IPS-20b (cell line): ENCODE measurements around the gene ANKRD35.

Experiments
- H3K27ac ChIP-seq: one replicate; pipeline ENCODE4 v1.5.1; 2013; ENCODE audit warnings: low read length
- H3K27me3 ChIP-seq: 2 replicates; pipeline ENCODE4 v1.6.1; 2013; ENCODE audit warnings: mild to moderate bottlenecking, low read length, inconsistent platforms; ENCODE audit not compliant: insufficient read depth
- H3K36me3 ChIP-seq: 2 replicates; pipeline ENCODE4 v1.6.1; 2013; ENCODE audit warnings: low read depth, mild to moderate bottlenecking, inconsistent platforms, low read length, moderate library complexity; ENCODE audit not compliant: insufficient read depth
- H3K4me1 ChIP-seq: 2 replicates; pipeline ENCODE4 v1.6.1; 2013; ENCODE audit warnings: mild to moderate bottlenecking, control low read depth, inconsistent platforms, low read length, moderate library complexity; ENCODE audit not compliant: insufficient read depth
- H3K4me3 ChIP-seq: 2 replicates; pipeline ENCODE4 v1.5.1; 2013; ENCODE audit warnings: mild to moderate bottlenecking, low read length, inconsistent platforms
- H3K9ac ChIP-seq: 2 replicates; pipeline ENCODE4 v1.6.1; 2013; ENCODE audit warnings: low read depth, mild to moderate bottlenecking, inconsistent platforms, low read length, moderate library complexity
- H3K9me3 ChIP-seq: 2 replicates; pipeline ENCODE4 v1.6.1; 2013; ENCODE audit warnings: mild to moderate bottlenecking, low read depth, low read length, inconsistent platforms; ENCODE audit not compliant: insufficient read depth

The ANKRD35 gene

DNA sequence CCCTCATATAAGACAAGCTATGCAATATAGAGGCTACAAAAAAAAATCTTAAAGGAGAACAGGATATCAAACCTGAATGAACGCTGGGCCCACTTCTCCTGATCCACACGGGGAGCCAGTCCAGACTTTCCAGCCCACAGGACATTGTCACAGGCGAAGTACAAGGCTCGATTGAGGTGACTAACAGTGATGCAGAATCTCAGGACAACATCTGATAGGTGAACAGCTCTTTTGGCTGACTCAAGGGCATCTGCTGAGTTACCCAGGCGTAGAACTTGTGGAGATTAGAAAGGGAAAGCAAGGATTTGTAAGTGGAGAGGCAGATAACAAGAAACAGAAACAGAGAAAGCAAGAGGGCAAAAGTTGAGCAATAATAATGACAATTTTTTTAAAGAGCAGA is 31.1 kb upstream of the ANKRD35 start:
- Histone ChIP-seq H3K4me3 (no peak overlapping the region), H3K9ac (no peak overlapping the region), H3K36me3 (peaks cover 19% of the 10 kb centered on the region)

DNA sequence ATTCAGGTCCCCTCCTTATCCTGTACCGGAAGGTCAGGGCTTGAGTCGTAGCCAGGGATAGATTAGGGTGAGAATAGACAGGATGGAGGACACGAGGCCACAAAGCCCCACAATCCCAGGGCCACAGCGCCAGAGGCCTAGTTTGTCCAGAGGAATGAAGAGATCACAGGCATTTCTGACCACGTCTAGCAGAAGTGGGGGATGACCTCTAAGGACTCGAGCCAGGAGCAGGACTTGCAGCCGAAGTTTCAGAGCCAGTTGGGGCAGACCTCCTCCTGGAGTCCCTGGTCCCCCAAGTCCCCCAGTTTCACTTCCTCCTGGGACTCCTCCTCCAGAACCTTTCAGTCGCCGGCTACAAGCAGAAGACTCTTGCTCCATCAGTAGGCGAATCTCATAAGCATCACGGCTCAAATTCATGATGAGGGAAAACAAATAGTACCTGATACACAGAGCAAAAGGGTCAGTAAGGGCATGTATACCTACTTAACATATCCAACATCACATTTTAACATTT is 26.5 kb upstream of the ANKRD35 start:
- Histone ChIP-seq H3K27me3 (no peaks in the 10 kb centered on the region), H3K9ac (no peak overlapping the region), H3K36me3 (peaks cover 22% of the 10 kb centered on the region), H3K9me3 (no peaks in the 10 kb centered on the region), H3K4me1 (peaks cover 3% of the 10 kb centered on the region), H3K4me3 (no peak overlapping the region), H3K27ac (no peak overlapping the region)

More for the DNA sequence above, 31.1 kb upstream of the ANKRD35 start:
- Histone ChIP-seq H3K27me3 (no peaks in the 10 kb centered on the region; the same call in 1 of the 2 replicates), H3K4me1 (no peaks in the 10 kb centered on the region), H3K9me3 (no peaks in the 10 kb centered on the region), H3K27ac (no peak overlapping the region)

DNA sequence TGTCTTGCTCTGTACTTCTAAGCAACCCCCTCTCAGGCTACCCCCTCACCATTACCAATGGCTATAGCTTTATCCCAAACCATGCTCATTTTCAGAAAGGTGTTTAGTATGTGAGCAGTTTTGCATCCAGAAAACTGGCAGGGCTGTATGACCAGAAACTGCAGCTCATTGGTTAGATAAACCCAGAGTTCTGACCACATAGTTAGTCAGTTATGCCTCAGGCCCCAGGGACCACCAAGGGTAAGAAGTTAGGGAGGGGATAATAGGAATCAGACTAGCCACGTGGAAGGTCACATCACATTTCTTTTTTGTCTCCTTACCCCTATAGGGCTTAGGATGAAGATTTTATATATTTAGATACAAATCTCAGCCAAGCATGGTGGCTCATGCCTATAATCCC is 23.0 kb upstream of the ANKRD35 start:
- Histone ChIP-seq H3K9me3 (no peaks in the 10 kb centered on the region), H3K27me3 (no peaks in the 10 kb centered on the region), H3K4me3 (no peak overlapping the region), H3K36me3 (peaks cover 12% of the 10 kb centered on the region; the same call in 1 of the 2 replicates), H3K27ac (no peak overlapping the region), H3K9ac (no peak overlapping the region), H3K4me1 (peaks cover 3% of the 10 kb centered on the region)

DNA sequence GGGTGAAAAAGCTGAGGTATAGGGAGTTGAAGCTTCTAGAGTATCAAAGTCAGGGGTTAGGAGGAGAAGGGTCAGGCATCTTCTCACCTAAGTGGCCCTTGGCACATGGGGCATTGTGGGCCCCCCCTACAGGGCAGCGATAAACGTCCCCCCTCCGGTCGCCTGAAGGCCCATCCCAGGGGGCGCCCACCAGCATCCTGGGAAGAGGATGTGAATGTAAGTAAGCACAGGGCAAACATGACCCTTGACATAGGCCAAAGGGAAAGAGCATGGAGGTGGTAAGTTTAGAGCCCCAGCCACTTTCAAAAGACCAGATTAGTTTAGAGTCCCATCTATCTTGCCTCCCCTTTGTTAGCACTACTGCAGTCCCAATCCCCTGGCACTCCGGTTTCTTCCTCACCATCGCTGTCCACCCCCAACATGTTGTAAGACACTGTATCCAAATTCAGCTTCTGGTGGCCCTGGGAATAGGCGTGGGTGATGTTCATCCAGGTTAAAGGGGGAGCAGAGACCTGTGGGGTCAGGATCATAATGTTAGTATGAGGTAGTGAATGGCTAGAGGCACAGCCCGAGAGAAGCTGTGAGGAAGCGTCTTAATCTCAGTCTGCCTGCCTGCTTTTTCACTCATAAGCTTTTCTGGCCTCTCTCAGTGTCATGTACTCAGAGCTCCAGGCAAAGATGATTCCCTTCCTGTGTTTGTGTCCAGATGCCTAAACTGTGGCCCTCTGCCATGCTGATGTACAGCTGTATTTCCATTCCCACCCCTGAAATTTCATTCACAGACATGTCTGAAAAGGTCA is 21.5 kb upstream of the ANKRD35 start:
- no peak overlapping the region for H3K9ac ChIP-seq

DNA sequence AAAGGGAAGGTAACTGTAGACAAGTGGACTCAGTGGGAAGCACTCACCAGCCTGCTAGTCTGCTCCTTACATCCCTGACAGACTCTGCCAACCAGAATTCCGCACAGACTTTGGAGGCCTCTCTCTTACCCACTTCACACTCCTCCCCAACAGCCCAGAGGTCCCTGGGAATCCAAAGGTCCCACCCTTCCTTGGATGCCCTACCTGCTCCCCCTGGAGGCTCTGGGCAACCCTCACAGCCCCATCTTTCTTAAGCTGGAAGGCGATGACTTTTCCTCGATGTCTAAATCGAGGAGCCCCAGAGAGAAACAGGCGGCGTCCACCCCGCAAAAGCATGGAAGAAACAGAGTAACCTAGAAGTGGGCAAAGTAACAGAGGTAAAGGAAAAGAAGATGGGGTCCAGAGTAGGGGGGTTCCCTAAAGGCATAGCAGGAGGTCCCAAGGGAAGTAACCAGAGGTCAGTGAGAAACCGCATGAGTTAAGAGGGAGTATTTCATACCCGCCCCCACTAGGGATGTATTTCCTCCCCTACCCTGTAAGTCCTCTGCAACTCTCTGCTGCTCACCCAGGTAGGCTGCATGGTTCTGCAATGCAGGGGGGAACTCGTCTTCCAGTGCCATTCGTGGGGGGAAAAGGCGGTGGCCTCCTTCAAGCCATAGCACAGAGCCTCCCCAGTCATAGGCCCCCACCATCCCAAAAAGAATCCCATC is 15.8 kb upstream of the ANKRD35 start:
- Histone ChIP-seq H3K4me3 (no peak overlapping the region), H3K9ac (no peak overlapping the region), H3K4me1 (no peaks in the 10 kb centered on the region), H3K27ac (no peak overlapping the region), H3K9me3 (no peaks in the 10 kb centered on the region), H3K27me3 (no peaks in the 10 kb centered on the region), H3K36me3 (no peaks in the 10 kb centered on the region)

More for the DNA sequence above, 21.5 kb upstream of the ANKRD35 start:
- no peaks in the 10 kb centered on the region for H3K27me3 ChIP-seq
- H3K9me3 ChIP-seq, result no peaks in the 10 kb centered on the region
- H3K4me3 ChIP-seq, result no peak overlapping the region
- H3K36me3 ChIP-seq, result peaks cover 12% of the 10 kb centered on the region; the same call in 1 of the 2 replicates
- no peak overlapping the region for H3K27ac ChIP-seq
- peaks cover 3% of the 10 kb centered on the region for H3K4me1 ChIP-seq

DNA sequence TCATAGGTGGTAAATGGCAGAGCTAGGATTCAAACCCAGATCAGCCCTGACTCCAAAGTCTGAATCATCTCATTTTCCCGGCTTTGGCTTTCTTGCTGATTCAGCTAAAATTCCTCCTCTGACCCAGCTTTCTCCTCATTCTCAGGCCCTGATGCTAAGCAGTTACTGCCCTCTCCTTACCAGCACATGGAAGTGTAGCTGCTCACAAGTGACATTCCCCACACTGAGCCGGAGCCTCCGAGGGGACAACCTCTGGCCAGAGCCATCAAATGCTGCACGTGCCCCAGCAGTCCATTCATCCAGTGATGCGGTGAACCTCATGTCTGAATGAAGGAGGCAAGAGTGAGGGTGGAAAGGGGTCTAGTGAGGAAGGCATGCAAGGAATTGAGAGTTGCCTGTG is 13.1 kb upstream of the ANKRD35 start:
- Histone ChIP-seq H3K9ac (no peak overlapping the region), H3K4me3 (no peak overlapping the region), H3K4me1 (no peaks in the 10 kb centered on the region), H3K27ac (no peak overlapping the region), H3K36me3 (no peaks in the 10 kb centered on the region), H3K27me3 (0 out of 2 replicates have a peak, but pooled peaks cover 4% of the 10 kb centered on the region), H3K9me3 (no peaks in the 10 kb centered on the region)

DNA sequence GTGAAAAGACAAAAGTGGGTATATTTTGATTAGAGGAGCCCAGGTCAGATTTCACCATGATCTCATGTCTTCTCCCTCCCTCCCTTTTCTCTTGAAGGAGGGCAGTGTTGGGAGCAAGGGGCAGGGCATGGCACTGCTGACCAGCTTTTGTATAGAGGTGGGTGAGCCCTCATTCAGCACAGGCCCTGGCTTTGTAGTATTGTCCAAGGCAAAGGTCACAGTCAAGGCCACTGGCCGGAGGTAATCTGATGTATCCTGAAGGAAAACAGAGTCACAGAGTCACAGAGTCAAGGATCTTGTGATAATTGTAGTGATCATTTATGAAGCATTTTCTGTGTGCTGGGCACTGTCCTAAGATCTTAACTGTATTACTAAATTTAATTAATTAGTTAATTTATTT is 12.3 kb upstream of the ANKRD35 start:
- no peak overlapping the region for H3K9ac ChIP-seq
- no peaks in the 10 kb centered on the region for H3K36me3 ChIP-seq
- no peaks in the 10 kb centered on the region for H3K4me1 ChIP-seq
- H3K9me3 ChIP-seq, result no peaks in the 10 kb centered on the region
- 0 out of 2 replicates have a peak, but pooled peaks cover 4% of the 10 kb centered on the region for H3K27me3 ChIP-seq
- no peak overlapping the region for H3K4me3 ChIP-seq
- no peak overlapping the region for H3K27ac ChIP-seq

DNA sequence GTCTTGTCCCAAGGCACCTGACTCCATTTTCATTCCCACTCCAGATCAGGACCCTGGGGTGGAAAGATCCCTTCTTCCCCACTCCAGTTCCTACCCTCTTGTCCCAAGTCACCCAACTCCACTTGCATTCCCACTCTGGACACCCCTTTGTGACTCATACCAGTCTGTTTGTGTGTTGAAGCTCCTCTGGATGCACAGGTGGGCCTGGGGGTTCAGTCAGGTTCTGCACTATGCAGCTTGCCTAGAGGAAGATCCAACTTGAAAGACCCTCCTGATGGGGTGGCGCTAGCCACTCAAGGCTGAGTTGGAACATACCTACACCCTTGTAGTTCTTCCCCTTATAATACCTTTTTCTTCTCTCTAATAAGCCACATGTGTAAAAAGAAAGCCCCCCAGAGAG is 9.8 kb upstream of the ANKRD35 start:
- no peaks in the 10 kb centered on the region for H3K9me3 ChIP-seq
- no peak overlapping the region for H3K9ac ChIP-seq
- no peaks in the 10 kb centered on the region for H3K36me3 ChIP-seq
- 0 out of 2 replicates have a peak, but pooled peaks cover 4% of the 10 kb centered on the region for H3K27me3 ChIP-seq
- H3K4me3 ChIP-seq, result no peak overlapping the region
- H3K4me1 ChIP-seq, result peaks cover 4% of the 10 kb centered on the region; the same call in 1 of the 2 replicates
- H3K27ac ChIP-seq, result no peak overlapping the region

DNA sequence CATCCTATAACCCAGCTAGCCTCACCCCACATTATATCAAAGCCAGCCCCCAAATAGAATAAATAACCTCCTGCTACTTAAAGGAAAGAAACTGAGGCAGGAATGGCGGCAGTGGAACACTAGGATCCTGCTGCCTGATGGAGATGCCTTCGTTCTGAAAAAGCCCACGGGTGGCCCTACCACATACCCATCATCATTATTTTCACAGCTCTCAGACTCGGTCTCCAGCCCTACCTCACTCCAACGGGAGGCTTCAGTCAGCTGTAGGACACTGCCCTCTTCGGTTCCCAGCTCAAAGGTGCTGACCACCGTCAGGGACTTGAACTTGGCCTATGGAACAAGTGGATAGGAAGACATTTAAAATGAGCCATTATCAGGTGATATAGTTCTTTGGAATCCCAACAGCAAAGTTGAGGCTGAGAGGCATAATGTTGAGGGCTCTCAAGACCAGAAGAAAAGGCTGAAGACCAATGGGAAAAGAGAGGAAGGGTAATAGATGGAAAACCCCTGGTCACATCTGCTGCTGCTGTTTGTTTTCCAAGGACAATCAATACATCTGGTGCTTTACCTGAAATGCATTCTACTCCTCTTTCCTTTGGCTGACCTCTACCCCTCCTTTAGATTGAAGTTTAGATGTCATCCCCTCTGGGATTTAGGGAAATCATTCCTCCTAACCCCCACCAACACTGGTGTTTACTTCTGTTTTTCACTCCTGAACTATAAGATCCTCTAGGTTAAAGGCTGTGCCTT is 7.8 kb upstream of the ANKRD35 start:
- no peak overlapping the region for H3K4me3 ChIP-seq
- H3K9me3 ChIP-seq, result no peaks in the 10 kb centered on the region
- 0 out of 2 replicates have a peak, but pooled peaks cover 4% of the 10 kb centered on the region for H3K27me3 ChIP-seq
- no peaks in the 10 kb centered on the region for H3K36me3 ChIP-seq
- no peak overlapping the region for H3K27ac ChIP-seq
- H3K4me1 ChIP-seq, result peaks cover 4% of the 10 kb centered on the region; the same call in 1 of the 2 replicates
- no peak overlapping the region for H3K9ac ChIP-seq

DNA sequence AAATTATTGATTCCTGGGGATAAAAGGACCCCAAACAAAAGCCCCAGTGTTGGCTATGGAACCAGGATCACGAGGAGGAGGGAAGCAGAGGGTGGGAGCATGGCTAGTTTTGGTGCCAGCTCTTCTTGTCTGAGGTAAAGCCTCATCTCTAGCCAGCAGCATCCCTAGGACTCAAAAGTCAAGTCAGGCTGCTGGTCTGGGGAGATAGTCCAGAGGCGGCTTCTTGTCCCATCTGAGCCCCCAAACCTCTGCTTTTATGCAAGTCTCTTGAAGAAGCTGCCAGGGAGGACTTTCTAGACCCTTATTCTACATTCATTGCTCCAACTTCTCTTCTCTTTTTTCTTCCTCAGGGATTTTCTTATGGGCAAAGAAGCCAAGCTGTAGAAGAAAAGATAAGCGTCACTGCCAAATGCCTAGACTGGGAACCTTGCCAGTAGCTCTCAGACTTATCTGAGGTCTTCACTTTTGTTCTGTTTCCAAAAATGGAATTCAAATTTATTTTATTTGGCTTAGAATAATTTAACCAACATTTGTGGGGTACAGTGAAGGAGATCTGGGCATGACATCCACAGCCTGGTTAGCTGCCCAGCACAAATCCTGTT is 6.9 kb upstream of the ANKRD35 start:
- H3K4me3 ChIP-seq, result peak overlapping the region; percentile 60
- no peak overlapping the region for H3K27ac ChIP-seq
- no peaks in the 10 kb centered on the region for H3K36me3 ChIP-seq

More for the DNA sequence above, 6.9 kb upstream of the ANKRD35 start:
- H3K27me3 ChIP-seq, result 0 out of 2 replicates have a peak, but pooled peaks cover 4% of the 10 kb centered on the region
- peak overlapping the region; percentile 69; the same call in 1 of the 2 replicates for H3K9ac ChIP-seq
- H3K9me3 ChIP-seq, result no peaks in the 10 kb centered on the region
- H3K4me1 ChIP-seq, result peaks cover 4% of the 10 kb centered on the region; the same call in 1 of the 2 replicates
